Measurements from ENCODE around the gene IPO4. TPM values are rescaled to one million over a fixed set of nuclear protein-coding genes. Genes with fewer than 3 reads are reported as not detected.

Gene IPO4
- total RNA-seq, 2 donors from 2014 or later, result 42.6 to 44.5 TPM

GRCh38 chr14:24181371-24182077, 7.1 kb downstream of the IPO4 start:
- WGBS, result 81% methylated on average over 19 of the region's 19 CpGs
- peaks cover 3% of the 10 kb centered on the region for H3K4me1 ChIP-seq (replicated peaks)
- intact Hi-C loops (cut with DNase I), result no loop called here
- peaks cover 0 to 25% of the 10 kb centered on the region in 2 donors for H3K36me3 ChIP-seq
- H3K4me3 ChIP-seq, result no peak overlapping the region
- no peak for DNase-seq (ENCODE audit: low spot score)
- no peaks in the 10 kb centered on the region for H3K27me3 ChIP-seq (replicated peaks; ENCODE audit: insufficient read depth)
- H3K27ac ChIP-seq, result no peak overlapping the region
- no peaks in the 10 kb centered on the region for H3K9me3 ChIP-seq
- TF ChIP-seq CTCF (IDR thresholded peaks at IDR 0.05) (no peak), POLR2AphosphoS5 (IDR thresholded peaks at IDR 0.05) (no peak), POLR2A (IDR thresholded peaks at IDR 0.05) (no peak)

- peaks cover 0 to 13% of the 10 kb centered on the region in 2 donors for H3K36me3 ChIP-seq
- H3K4me1 ChIP-seq (replicated peaks), result peaks cover 3% of the 10 kb centered on the region
- TF ChIP-seq POLR2A (IDR thresholded peaks at IDR 0.05), result no peak
- peak; percentile 68 for TF ChIP-seq POLR2AphosphoS5 (IDR thresholded peaks at IDR 0.05)
- TF ChIP-seq CTCF (IDR thresholded peaks at IDR 0.05), result no peak
- no peak for DNase-seq (ENCODE audit: low spot score)
- no peaks in the 10 kb centered on the region for H3K9me3 ChIP-seq
- 63% methylated on average over 18 of the region's 18 CpGs for WGBS
- peak overlapping the region; percentile 34 to 77 for H3K27ac ChIP-seq
- H3K4me3 ChIP-seq, result no peak overlapping the region
- intact Hi-C loops (cut with DNase I), result no loop called here
- H3K27me3 ChIP-seq (replicated peaks; ENCODE audit: insufficient read depth), result no peaks in the 10 kb centered on the region
Measured at GRCh38 chr14:24179961-24180796, 8.4 kb downstream of the IPO4 start.

- Histone ChIP-seq H3K4me3 (no peak overlapping the region), H3K36me3 (peaks cover 0 to 8% of the 10 kb centered on the region in 2 donors), H3K27ac (peak overlapping the region; percentile 34 to 77), H3K27me3 (replicated peaks; ENCODE audit: insufficient read depth) (no peaks in the 10 kb centered on the region), H3K4me1 (replicated peaks) (peaks cover 3% of the 10 kb centered on the region), H3K9me3 (no peaks in the 10 kb centered on the region)
- no peak for TF ChIP-seq POLR2A (IDR thresholded peaks at IDR 0.05)
- no peak for TF ChIP-seq CTCF (IDR thresholded peaks at IDR 0.05)
- no peak for TF ChIP-seq POLR2AphosphoS5 (IDR thresholded peaks at IDR 0.05)
- WGBS, result 83% methylated on average over 12 of the region's 14 CpGs
- no peak for DNase-seq (ENCODE audit: low spot score)
- intact Hi-C loops (cut with DNase I), result no loop called here
Measured at GRCh38 chr14:24179294-24179960, 9.2 kb downstream of the IPO4 start.

DNA sequence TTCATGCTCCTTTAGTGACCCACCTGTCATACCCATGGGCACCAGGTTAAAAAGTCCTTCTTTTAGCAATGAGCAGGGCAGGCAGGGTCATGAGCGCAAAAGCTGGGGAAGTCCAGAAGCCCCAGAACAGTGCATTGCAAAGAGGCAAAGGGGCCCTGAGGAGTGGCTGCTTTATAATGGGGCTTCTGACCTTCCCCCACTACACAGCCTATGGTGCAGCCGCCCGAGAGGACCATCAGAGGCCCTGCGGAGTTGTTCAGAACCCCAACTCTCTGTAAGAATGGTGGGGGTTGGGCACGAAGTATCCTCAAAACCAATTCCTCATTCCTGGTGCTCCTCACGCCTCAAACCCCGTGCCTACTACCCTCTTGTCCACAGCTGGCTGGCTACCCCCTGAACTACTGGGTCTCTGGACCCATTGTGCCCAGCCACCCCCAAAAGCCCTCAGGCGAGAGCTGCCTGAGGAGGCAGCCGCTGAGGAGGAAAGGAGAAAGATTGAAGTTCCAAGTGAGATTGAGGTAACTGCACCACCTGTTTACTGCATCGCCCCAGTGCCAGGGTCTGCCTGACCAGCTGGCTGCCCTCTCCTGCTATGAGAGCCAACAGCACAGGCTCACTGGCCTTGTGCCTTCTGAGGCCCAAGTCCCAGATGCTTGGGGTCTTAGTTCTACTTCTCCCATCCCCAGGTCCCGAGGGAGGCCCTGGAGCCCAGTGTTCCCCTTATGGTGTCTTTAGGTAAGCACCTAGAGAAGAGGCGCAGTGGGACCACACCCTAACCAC, 10.0 kb downstream of the IPO4 start:
- DNase-seq (ENCODE audit: low spot score), result no peak
- intact Hi-C loops (cut with DNase I), result no loop called here
- no peak overlapping the region for H3K27ac ChIP-seq
- 77% methylated on average over 10 of the region's 12 CpGs for WGBS
- no peaks in the 10 kb centered on the region for H3K27me3 ChIP-seq (replicated peaks; ENCODE audit: insufficient read depth)
- peaks cover 3% of the 10 kb centered on the region for H3K4me1 ChIP-seq (replicated peaks)
- H3K9me3 ChIP-seq, result no peaks in the 10 kb centered on the region
- H3K4me3 ChIP-seq, result no peak overlapping the region
- no peaks in the 10 kb centered on the region for H3K36me3 ChIP-seq
- TF ChIP-seq POLR2A (IDR thresholded peaks at IDR 0.05) (no peak), POLR2AphosphoS5 (IDR thresholded peaks at IDR 0.05) (no peak), CTCF (IDR thresholded peaks at IDR 0.05) (no peak)
